Effector memory CD4-positive, alpha-beta T cell (primary cell): ENCODE data around the gene ZNF440.

Experiments used
- DNase-seq, 3 donors: peaks; one replicate each; pipeline ENCODE4 v3.0.0-alpha.2; 2020
- H3K27ac ChIP-seq: 2 replicates; pipeline ENCODE4 v1.7.0; 2013; ENCODE audit warnings: mild to moderate bottlenecking, low read length, moderate library complexity; ENCODE audit not compliant: insufficient read depth, poor library complexity, severe bottlenecking
- H3K27me3 ChIP-seq: replicated peaks from 2 replicates; pipeline ENCODE4 v1.7.0; 2013; ENCODE audit warnings: mild to moderate bottlenecking, low read length; ENCODE audit not compliant: insufficient read depth, control insufficient read depth, poor library complexity, severe bottlenecking
- H3K36me3 ChIP-seq: 2 replicates; pipeline ENCODE4 v1.7.0; 2013; ENCODE audit warnings: mild to moderate bottlenecking, low read length, moderate library complexity; ENCODE audit not compliant: control insufficient read depth, insufficient read depth
- H3K4me1 ChIP-seq: 2 replicates; pipeline ENCODE4 v1.7.0; 2013; ENCODE audit warnings: low read length, mild to moderate bottlenecking; ENCODE audit not compliant: control insufficient read depth, insufficient read depth, poor library complexity, severe bottlenecking
- H3K4me3 ChIP-seq: 2 replicates; pipeline ENCODE4 v1.7.0; 2013; ENCODE audit warnings: low read length, low read depth, mild to moderate bottlenecking; ENCODE audit not compliant: insufficient read depth, poor library complexity, severe bottlenecking
- H3K9me3 ChIP-seq: 2 replicates; pipeline ENCODE4 v1.7.0; 2013; ENCODE audit warnings: mild to moderate bottlenecking, low read length, moderate library complexity; ENCODE audit not compliant: control insufficient read depth

ZNF440 gene

DNA sequence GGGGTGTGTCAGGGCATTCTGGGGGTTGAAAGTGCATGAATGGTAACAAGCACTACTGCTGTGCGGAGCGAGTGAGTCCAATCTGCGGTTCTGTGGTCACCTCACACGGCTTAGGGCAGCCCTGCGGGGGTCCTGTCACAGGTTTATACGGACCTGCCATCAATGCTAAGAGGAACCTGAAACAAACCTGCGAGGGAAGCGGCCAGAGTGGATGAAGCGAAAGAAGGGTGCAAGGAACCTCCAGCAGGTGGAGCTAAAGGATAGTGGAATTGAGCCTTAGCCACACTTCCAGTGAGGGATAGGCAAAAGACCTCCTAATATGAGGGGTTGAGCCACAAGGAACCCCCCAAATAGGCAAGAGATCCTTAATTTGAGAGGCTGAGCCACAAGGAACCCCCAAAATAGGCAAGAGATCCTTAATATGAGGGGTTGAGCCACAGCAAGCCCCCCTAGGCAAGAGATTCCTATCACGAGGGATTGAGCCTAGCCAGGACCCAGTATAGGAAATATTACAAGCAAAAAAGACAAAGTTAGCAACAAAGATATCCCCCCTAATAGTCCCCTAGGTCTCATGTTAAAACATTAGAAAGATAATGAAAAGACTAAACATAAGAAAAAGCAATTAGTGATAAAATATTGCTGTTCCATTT, 67.2 kb downstream of the ZNF440 start:
- Histone ChIP-seq H3K27me3 (no peaks in the 10 kb centered on the region), H3K4me3 (no peak overlapping the region), H3K27ac (no peak overlapping the region), H3K36me3 (no peaks in the 10 kb centered on the region), H3K9me3 (no peaks in the 10 kb centered on the region), H3K4me1 (no peaks in the 10 kb centered on the region)
- DNase-seq = peak; percentile 17 to 41 (median 17)

GRCh38 chr19:11882606-11883005, 68.5 kb downstream of the ZNF440 start:
- Histone ChIP-seq H3K36me3 (no peaks in the 10 kb centered on the region), H3K9me3 (no peaks in the 10 kb centered on the region), H3K4me1 (peaks cover 4% of the 10 kb centered on the region), H3K27ac (no peak overlapping the region), H3K4me3 (no peak overlapping the region), H3K27me3 (no peaks in the 10 kb centered on the region)
- no peak for DNase-seq
